WERI-Rb-1 (cell line): Measurements from ENCODE around the gene FHIT.

ENCODE experiments used
- DNase-seq: peaks from one replicate; pipeline ENCODE4 v3.0.0-alpha.2; 2020
- H3K27ac ChIP-seq: fragments of 250-450 bp; sonication (Bioruptor Pico); 2 replicates; pipeline ENCODE4 v1.5.1; 2020; ENCODE audit warnings: mild to moderate bottlenecking, moderate library complexity
- H3K27me3 ChIP-seq: fragments of 250-450 bp; sonication (Bioruptor Pico); 2 replicates; pipeline ENCODE4 v1.5.1; 2021; ENCODE audit warnings: mild to moderate bottlenecking, low read depth, moderate library complexity; ENCODE audit not compliant: insufficient read depth, severe bottlenecking
- H3K36me3 ChIP-seq: fragments of 250-450 bp; sonication (Bioruptor Pico); 2 replicates; pipeline ENCODE4 v1.5.1; 2020; ENCODE audit warnings: mild to moderate bottlenecking, moderate library complexity
- H3K4me3 ChIP-seq: 2 replicates; pipeline ENCODE4 v1.5.1; 2011; ENCODE audit warnings: low read depth, mild to moderate bottlenecking, control low read depth, low read length
- H3K9me3 ChIP-seq: fragments of 250-450 bp; sonication (Bioruptor Pico); 2 replicates; pipeline ENCODE4 v1.5.1; 2021; ENCODE audit warnings: mild to moderate bottlenecking, moderate library complexity; ENCODE audit not compliant: severe bottlenecking
- CTCF ChIP-seq: IDR thresholded peaks from 2 replicates; pipeline ENCODE4 v1.5.1; 2011; ENCODE audit warnings: low read depth, mild to moderate bottlenecking, control low read depth, inconsistent platforms, low read length

FHIT gene

GRCh38 chr3:61251174-61251972 is at the start of gene FHIT:
FHIT (minus strand) TSS chr3:61251452.
- H3K36me3 ChIP-seq = no peaks in the 10 kb centered on the region
- DNase-seq = no peak
- no peaks in the 10 kb centered on the region for H3K9me3 ChIP-seq
- no peak for TF ChIP-seq CTCF
- no peak within 1 kb of the TSS for H3K4me3 ChIP-seq
- H3K27me3 ChIP-seq = no peaks in the 10 kb centered on the region
- peak within 1 kb of the TSS; percentile 42 for H3K27ac ChIP-seq

GRCh38 chr3:61300786-61301185 is 49.5 kb upstream of the FHIT start:
- Histone ChIP-seq H3K4me3 (no peak overlapping the region), H3K27ac (no peak overlapping the region), H3K36me3 (no peaks in the 10 kb centered on the region), H3K9me3 (no peaks in the 10 kb centered on the region), H3K27me3 (no peaks in the 10 kb centered on the region)
- DNase-seq = no peak
- no peak for TF ChIP-seq CTCF

GRCh38 chr3:61300006-61300380 is 48.7 kb upstream of the FHIT start:
- no peaks in the 10 kb centered on the region for H3K27me3 ChIP-seq

GRCh38 chr3:61299343-61300005 is 48.2 kb upstream of the FHIT start:
- no peak overlapping the region for H3K27ac ChIP-seq
- H3K9me3 ChIP-seq = no peaks in the 10 kb centered on the region
- H3K27me3 ChIP-seq = no peaks in the 10 kb centered on the region
- no peaks in the 10 kb centered on the region for H3K36me3 ChIP-seq
- no peak for DNase-seq
- TF ChIP-seq CTCF = no peak
- H3K4me3 ChIP-seq = no peak overlapping the region

More at GRCh38 chr3:61300006-61300380, 48.7 kb upstream of the FHIT start:
- no peak for TF ChIP-seq CTCF
- Histone ChIP-seq H3K36me3 (no peaks in the 10 kb centered on the region), H3K27ac (no peak overlapping the region), H3K9me3 (no peaks in the 10 kb centered on the region), H3K4me3 (no peak overlapping the region)
- no peak for DNase-seq

- no peak overlapping the region for H3K4me3 ChIP-seq
- TF ChIP-seq CTCF = no peak
- DNase-seq = no peak
- no peaks in the 10 kb centered on the region for H3K9me3 ChIP-seq
- no peaks in the 10 kb centered on the region for H3K36me3 ChIP-seq
- H3K27ac ChIP-seq = no peak overlapping the region
- no peaks in the 10 kb centered on the region for H3K27me3 ChIP-seq
These were observed 46.6 kb upstream of the FHIT start for GRCh38 chr3:61297821-61298220.
